HG02588 (cell line): ENCODE data around the gene KRT33A.

ENCODE experiments used
- ATAC-seq: cut with Tn5 transposase; IDR thresholded peaks from one replicate; pipeline ENCODE4 v1.9.1; 2021; ENCODE audit warnings: mild to moderate bottlenecking, moderate library complexity; ENCODE audit not compliant: unreplicated experiment

Gene KRT33A

GRCh38 chr17:41304091-41304490 is 46.5 kb downstream of the KRT33A start:
- no peak for ATAC-seq

- ATAC-seq, result no peak
Observed at GRCh38 chr17:41302981-41303380, 47.6 kb downstream of the KRT33A start.

DNA sequence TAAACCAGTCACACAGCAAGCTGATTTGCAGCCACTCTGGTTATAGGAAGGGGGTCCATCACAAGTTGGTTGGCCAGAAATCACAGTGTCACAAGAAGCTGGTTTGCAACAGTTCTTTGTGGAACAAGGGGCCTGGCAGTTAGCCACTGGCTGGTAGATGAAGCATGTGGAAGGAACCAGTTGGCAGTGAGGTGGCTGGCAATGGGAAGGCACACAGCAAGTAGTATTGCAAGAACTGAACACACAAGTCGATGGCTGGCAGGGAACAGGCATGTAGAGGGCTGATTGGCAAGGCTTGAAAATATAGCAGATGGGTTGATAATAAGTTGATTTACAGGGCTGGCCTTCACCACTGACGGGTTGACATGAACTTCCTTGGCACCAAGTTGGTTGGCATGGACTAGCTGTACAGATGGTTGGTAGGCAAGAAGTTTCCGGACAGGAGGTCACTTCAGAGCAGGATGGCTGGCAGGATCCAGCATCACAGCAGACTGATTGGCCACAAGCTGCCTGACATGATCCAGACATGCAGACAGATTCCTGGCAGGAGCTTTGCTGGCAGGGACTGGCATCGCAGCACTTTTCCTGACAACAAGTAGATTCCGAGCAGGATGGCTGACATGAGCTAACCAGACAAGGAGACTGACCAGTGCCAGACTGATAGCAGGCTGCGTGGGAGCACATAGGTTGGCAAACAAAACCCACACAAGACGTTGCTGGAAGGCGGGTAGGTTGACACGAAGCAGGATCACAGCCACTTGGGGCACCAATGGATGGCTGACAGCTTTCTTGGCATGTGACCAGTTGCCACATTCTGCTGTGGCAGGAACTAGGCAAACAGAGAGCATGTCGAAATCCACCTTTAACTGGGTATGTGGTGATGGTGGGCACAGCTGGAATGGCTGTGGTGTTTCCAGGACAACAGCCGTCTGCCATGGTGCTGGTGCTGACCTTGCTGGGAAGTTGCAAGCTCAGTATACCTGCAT is 48.4 kb downstream of the KRT33A start, which contains the start of gene KRTAP29-1:
TSS of gene KRTAP29-1 (minus strand) at position 936 of the 986 bp plus-strand sequence. CDS start at position 936, 0 bp downstream.
- no peak for ATAC-seq

- no peak for ATAC-seq
Observed at GRCh38 chr17:41301204-41301790, 49.3 kb downstream of the KRT33A start.

GRCh38 chr17:41298458-41299135 is 52.0 kb downstream of the KRT33A start:
- ATAC-seq, result no peak

- no peak for ATAC-seq
Observed at GRCh38 chr17:41296846-41297245, 53.8 kb downstream of the KRT33A start.
